ENCODE data around the gene MAP7D1.
"Not testable (repeated sequence)": the region's sequence is repeated elsewhere in the genome, so short reads cannot be mapped to it uniquely, and the experiment has no call there.

Gene MAP7D1

GRCh38 chr1:36203554-36204346 lies 47.8 kb downstream of the MAP7D1 start:
- no peak for DNase-seq (ENCODE audit: low read depth)

GRCh38 chr1:36204347-36204909 lies 48.5 kb downstream of the MAP7D1 start:
- DNase-seq (ENCODE audit: low read depth) = no peak

DNA sequence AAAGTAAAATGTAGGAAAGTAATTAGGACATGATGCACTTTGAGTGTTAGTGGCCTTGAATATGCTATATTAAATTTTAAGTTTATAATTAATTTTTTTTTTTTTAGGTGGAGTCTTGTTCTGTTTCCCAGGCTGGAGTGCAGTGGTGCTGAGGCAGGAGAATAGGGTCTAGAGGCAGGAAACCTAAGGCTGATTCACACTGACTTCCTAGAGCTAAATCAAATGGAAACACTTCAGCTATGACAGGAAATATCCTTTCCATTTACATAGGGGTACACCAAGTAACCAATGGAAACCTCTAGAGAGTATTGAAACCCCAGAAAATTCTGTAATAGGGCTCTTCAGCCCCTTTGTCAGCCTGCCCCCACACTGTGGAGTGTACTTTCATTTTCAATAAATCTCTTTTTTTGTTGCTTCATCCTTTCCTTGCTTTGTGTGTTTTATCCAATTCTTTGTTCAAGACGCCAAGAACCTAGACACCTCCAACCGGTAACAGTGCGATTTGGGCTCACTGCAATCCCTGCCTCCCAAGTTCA lies 50.4 kb downstream of the MAP7D1 start:
- no peak for DNase-seq (ENCODE audit: low read depth)

GRCh38 chr1:36207339-36207738 lies 51.4 kb downstream of the MAP7D1 start:
- DNase-seq (ENCODE audit: low read depth) = no peak

DNA sequence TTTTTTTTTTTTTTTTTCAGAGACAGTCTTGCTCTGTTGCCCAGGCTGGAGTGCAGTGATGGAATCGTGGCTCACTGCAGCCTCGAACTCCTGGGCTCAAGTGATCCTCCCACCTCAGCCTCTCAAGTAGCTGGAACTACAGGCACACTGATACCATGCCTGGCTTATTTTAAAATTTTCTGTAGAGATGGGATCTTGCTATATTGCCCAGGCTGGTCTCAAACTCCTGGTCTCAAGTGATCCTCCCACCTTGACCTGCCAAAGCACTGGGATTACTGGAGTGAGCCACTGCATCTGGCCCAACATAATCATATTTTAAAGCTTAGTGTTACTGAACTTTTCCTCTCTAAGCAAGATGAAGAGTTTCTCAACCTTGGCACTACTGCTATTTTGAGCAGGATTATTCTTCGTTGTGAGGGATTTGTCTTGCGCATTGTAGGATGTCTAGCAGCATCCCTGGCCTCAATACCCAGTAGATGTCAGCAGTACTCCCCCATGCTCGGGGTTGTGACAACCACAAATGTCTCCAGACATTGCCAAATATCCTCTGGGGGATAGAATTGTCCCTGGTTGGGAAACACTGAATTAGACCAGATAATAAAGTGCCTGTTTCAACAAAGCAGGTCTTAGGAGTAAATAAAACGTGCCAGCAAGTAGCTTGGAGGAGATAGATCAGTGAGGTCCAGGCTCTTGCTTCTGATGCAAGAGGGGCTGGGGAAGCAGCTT lies 53.2 kb downstream of the MAP7D1 start:
- no peak for DNase-seq (ENCODE audit: low read depth)

DNA sequence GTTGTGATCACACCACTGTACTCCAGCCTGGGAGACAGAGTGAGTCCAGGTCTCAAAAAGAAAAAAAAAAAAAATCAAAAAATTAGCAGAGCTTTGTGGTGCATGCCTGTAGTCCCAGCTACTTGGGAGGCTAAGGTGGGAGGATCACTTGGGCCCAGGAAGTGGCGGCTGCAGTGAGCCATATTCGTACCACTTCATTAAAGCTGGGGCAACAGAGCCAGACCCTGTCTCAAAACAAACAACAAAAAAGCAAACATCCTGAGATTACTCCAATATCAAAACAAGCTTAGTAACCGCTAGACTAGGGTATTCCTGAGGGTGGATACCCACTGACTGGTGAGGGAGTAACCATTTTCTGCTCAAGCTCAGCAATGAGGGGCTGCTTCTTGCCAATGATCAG lies 55.3 kb downstream of the MAP7D1 start:
- DNase-seq (ENCODE audit: low read depth) = no peak

DNA sequence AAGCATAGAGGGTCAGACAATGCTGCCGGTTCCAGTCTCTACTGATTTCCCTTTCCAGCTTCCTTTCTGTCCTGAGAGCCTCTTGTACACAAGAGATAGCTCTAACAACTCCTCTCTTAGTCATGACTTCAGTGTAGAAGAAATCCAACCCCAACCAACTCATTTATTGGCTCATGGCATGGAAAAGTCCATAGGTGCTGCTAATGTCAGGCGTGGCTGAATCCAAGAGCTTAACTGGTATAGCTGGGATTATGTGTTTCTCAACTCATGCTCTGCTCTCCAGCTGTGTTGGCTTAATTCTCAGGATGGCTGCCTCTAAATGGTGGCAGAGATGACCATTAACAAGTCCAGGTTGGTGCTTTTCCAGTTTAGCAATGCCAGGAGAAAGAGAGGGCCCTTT lies 55.9 kb downstream of the MAP7D1 start:
- DNase-seq (ENCODE audit: low read depth) = no peak

- DNase-seq (ENCODE audit: low read depth) = no peak
Measured at GRCh38 chr1:36212782-36213181, 56.8 kb downstream of the MAP7D1 start.

DNA sequence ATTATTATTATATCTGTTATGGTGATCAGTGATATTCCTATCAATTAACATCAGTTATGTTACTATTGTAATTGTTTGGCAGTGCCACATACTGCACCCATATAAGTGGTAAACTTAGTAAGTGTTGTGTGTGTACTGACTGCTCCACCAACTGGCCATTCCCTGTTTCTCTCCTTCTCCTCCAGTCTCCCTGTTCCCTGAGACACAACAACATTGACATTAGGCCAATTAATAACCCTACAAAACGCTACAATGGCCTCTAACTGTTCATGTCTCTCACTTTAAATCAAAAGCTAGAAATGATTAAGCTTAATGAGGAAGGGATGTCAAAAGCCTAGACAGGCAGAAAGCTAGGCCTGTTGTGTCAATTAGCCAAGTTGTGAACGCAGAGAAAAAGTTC lies 61.7 kb downstream of the MAP7D1 start:
- DNase-seq (ENCODE audit: low read depth) = no peak

GRCh38 chr1:36221901-36222300 lies 65.9 kb downstream of the MAP7D1 start:
- not testable (repeated sequence) for DNase-seq (ENCODE audit: low read depth)

DNA sequence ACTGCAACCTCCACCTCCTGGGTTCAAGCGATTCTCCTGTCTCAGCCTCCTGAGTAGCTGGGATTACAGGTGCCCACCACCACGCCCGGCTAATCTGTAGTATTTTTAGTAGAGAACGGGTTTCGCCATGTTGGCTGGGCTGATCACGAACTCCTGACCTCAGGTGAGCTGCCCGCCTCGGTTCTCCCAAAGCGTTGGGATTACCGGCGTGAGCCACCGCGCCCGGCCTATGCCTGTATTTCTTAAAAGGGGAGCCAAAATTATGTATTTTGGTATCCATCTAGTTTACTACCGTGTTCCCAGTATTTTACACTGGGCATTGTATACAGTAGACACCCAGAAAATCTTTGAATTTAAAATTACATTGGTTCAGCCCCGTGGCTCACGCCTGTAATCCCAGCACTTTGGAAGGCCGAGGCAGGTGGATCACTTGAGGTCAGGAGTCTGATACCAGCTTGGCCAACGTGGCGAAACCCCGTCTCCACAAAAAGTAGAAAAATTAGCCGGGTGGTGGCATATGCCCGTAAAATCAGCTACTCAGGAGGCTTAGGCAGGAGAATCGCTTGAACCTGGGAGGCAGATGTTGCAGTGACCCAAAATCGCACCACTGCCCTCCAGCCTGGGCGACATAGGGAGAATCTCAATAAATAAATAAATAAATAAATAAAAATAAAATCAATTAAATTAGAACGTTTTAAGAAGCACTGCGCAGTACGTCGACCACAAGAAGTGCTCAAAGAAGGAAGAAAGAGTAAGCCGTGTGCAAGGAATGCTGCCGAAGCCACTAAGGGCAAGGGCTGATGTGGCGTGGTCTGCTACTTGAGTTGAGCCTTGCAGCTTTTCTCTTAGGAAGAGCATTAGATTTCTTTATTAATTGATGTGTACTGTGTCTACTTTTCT lies 66.8 kb downstream of the MAP7D1 start:
- DNase-seq (ENCODE audit: low read depth) = no peak

DNA sequence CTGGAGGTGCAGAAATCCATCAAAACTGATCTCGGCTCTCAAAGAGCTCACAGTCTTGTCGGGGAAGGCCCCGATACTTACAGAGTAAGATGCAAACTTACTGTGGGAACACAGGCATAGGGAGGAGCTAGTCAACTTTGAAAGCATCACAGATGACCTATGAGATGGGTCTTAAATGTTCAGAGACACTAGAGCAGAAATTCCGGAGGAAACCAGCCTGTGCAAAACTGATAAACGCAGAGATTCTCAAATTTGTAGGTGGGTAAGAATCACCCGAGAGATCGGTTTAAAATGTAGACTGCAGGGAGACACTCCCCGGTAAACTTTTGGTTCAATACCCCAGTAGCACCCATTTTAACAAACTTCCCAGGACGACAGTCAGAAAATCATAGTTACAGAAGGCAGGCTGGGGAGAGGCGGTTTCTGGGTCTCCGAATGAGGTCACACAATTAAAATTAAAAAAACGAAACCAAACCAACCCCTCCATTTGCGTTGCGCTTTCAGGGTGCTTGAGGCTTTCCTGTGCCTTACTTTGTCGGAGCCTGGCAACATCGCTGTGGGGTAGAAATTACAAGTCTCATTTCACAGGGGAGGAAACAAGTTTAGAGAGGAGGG lies 67.5 kb downstream of the MAP7D1 start:
- no peak for DNase-seq (ENCODE audit: low read depth)

GRCh38 chr1:36223996-36224536 lies 68.1 kb downstream of the MAP7D1 start, which contains the start of gene THRAP3:
TSS of gene THRAP3 (plus strand) at chr1:36224443. CDS start at chr1:36282564, 58,121 bp downstream.
- peak; percentile 100 for DNase-seq (ENCODE audit: low read depth)

DNA sequence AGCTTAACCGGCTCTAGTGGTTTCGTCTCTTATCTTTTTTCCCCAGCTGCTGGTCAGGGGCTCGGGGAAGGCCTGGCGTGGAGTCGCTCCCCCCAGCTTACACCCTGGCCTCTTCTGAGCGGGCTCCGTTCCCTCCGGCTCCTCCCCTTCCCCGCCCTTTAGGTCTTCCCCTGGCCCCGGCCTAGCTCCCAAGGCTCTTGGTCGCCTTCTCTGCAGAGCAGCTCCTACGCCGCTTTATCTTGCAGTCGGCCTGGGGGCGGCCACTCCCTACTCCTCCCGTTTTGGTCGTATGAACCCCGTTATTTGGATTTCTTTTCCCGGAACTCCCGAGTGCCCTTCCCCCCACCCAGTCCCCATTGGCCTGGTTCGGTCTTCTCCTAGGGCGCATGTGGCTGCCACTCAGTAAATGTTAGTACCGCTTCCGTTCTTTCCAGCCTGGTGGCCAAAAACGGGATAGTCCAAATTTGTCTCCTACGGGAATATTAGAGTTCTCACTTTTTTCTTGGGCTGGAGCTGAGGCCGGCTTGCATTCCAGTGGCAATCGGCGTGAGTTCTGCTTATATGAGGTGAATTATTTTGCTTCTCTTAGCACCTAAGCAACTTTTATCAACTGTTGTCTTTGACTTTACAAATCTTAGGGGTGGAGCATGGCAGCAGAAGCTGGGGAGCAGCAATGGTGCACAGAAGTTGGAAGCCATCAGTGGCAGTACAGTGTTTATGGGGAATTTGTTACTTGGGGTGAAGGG lies 68.8 kb downstream of the MAP7D1 start:
- DNase-seq (ENCODE audit: low read depth) = no peak

- DNase-seq (ENCODE audit: low read depth) = no peak
Measured at GRCh38 chr1:36225283-36225899, 69.4 kb downstream of the MAP7D1 start.

DNA sequence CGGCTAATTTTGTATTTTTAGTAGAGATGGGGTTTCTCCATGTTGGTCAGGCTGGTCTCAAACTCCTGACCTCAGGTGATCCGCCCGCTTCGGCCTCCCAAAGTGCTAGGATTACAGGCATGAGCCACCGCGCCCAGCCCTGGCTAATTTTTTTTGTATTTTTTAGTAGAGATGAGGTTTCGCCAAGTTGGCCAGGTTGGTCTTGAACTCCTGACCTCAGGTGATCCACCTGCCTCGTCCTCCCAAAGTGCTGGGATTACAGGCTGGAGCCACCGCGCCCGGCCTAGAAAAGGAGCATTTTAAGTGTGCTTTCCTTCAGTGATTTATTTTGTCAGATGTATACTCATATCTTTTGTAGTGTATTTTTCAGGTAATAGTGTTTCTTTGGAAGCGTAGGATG lies 74.3 kb downstream of the MAP7D1 start:
- DNase-seq (ENCODE audit: low read depth) = not testable (repeated sequence)

Data from T follicular helper cell (primary cell).